ENCODE data around the gene TEX26.

Gene TEX26

GRCh38 chr13:30933354-30933670, 856 bp downstream of the TEX26 start:
- no peaks in the 10 kb centered on the region for H3K9me3 ChIP-seq (ENCODE audit: control insufficient read depth, insufficient read depth, low read depth, low read length)
- H3K4me3 ChIP-seq (ENCODE audit: low read depth, low read length), result no peak overlapping the region
- no peaks in the 10 kb centered on the region for H3K36me3 ChIP-seq (ENCODE audit: control insufficient read depth in 2 of 2, insufficient read depth in 1 of 2, low read length in 2 of 2)
- POLR2A ChIA-PET, result no interaction called here
- CTCF ChIA-PET, result interaction anchor here (1.2 kb wide), 1 partner anchor 30 kb away, joined by 3 read pairs; no protein-coding TSS in a partner anchor
- no peak overlapping the region for H3K27ac ChIP-seq (ENCODE audit: extremely low read depth, low read depth, low read length)
- TF ChIP-seq ZNF398 (tag by site-specific recombination; IDR thresholded peaks at IDR 0.05) (no peak), ZBTB26 (tag by site-specific recombination; optimal IDR thresholded peaks at IDR 0.05) (no peak), TSHZ1 (tag by site-specific recombination; IDR thresholded peaks at IDR 0.05; ENCODE audit: borderline replicate concordance) (no peak), ZNF155 (tag by site-specific recombination; IDR thresholded peaks at IDR 0.05) (no peak), REPIN1 (tag by site-specific recombination; IDR thresholded peaks at IDR 0.05; ENCODE audit: low read depth) (no peak), ZSCAN4 (tag by site-specific recombination; IDR thresholded peaks at IDR 0.05) (no peak), ZNF548 (tag by site-specific recombination; IDR thresholded peaks at IDR 0.05) (no peak), ZNF366 (tag by site-specific recombination; conservative IDR thresholded peaks at IDR 0.05) (no peak), ZNF626 (tag by site-specific recombination; IDR thresholded peaks at IDR 0.05) (no peak), ZNF214 (tag by site-specific recombination; IDR thresholded peaks at IDR 0.05; ENCODE audit: borderline replicate concordance) (no peak), ZNF175 (tag by site-specific recombination; IDR thresholded peaks at IDR 0.05) (no peak), SP2 (tag by site-specific recombination; IDR thresholded peaks at IDR 0.05) (no peak), PRDM10 (tag by site-specific recombination; IDR thresholded peaks at IDR 0.05) (no peak), ZBTB10 (tag by site-specific recombination; IDR thresholded peaks at IDR 0.05) (no peak)
- no peaks in the 10 kb centered on the region for H3K4me1 ChIP-seq (ENCODE audit: control insufficient read depth, insufficient read depth, low read length)
